ENCODE results near the gene PFN4. TPM values are rescaled to one million over a fixed set of nuclear protein-coding genes. Genes with fewer than 3 reads are reported as not detected.

The PFN4 gene
- total and polyA plus RNA-seq, 9 of the 15 experiments (the other 6 are each of a cell fraction or from before 2014, with no cell fraction given): 0.07 to 0.54 (median 0.31) TPM; not detected in 2

DNA sequence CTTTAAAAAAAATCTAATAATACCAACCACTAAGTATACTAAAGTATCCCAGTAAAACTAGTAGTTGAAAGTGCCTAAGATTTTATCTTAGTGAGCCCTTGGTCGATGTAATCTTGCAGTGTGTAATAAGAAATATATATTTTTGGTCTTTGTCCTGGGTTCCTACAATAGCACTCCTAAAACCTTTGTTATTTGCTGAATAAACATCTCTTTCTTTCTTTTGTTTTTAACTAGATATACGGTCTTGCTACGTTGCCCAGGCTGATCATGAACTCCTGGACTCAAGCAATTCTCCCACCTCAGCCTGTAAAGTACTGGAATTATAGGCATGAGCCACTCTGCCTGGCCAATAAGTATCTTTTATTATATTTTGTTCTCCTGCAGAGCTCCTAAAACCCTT is 36.1 kb downstream of the PFN4 start:
- Histone ChIP-seq H3K79me2 (ENCODE audit: control insufficient read depth, insufficient read depth, low read length) (no peaks in the 10 kb centered on the region; the same call in 2 of the 3 replicates), H3K9me3 (replicated peaks; ENCODE audit: control insufficient read depth, insufficient read depth, low read depth, low read length) (no peaks in the 10 kb centered on the region; the same call in 1 of the 2 replicates), H3K36me3 (ENCODE audit: control insufficient read depth, insufficient read depth, low read length) (peaks cover 6% of the 10 kb centered on the region; the same call in 2 of the 3 replicates), H3K4me3 (no peak overlapping the region), H2AFZ (ENCODE audit: low read depth, low read length) (no peak overlapping the region), H3K27me3 (ENCODE audit: control insufficient read depth in 2 of 2, insufficient read depth in 2 of 2, low read length in 2 of 2) (no peaks in the 10 kb centered on the region), H3K27ac (ENCODE audit: extremely low read depth, low read depth, low read length) (no peak overlapping the region), H3K4me1 (replicated peaks in 1 of 2; ENCODE audit: control insufficient read depth in 2 of 2, insufficient read depth in 2 of 2, low read length in 2 of 2) (peaks cover 12 to 18% of the 10 kb centered on the region in 2 experiments; a peak in 4 of 5 replicates), H3K9ac (ENCODE audit: insufficient read depth in 1 of 2, low read depth in 2 of 2, low read length in 2 of 2) (no peak overlapping the region), H4K20me1 (replicated peaks; ENCODE audit: control insufficient read depth, insufficient read depth, low read length) (no peaks in the 10 kb centered on the region), H3K9me1 (ENCODE audit: control insufficient read depth, insufficient read depth, low read length) (no peaks in the 10 kb centered on the region), H3K4me2 (ENCODE audit: insufficient read depth, low read length) (no peak overlapping the region)
- no TSS peak for BruUV-seq (replicated peaks)
- TF ChIP-seq U2AF1 (optimal IDR thresholded peaks at IDR 0.05; ENCODE audit: low read depth, low read length) (no peak), SMC3 (conservative IDR thresholded peaks at IDR 0.05; ENCODE audit: insufficient read depth, low read depth, low read length) (no peak), RBM22 (IDR thresholded peaks at IDR 0.05; ENCODE audit: low read depth, low read length, poor library complexity, severe bottlenecking) (no peak), ZNF274 (IDR thresholded peaks at IDR 0.05; ENCODE audit: borderline replicate concordance, low read depth, low read length) (no peak), C11orf30 (IDR thresholded peaks at IDR 0.05; ENCODE audit: low read depth) (peak; percentile 48), ZNF217 (CRISPR knock-in tag; IDR thresholded peaks at IDR 0.05) (no peak), THRA (IDR thresholded peaks at IDR 0.05) (no peak), PHF21A (IDR thresholded peaks at IDR 0.05; ENCODE audit: borderline replicate concordance, low read depth) (no peak), TFAM (CRISPR knock-in tag; conservative IDR thresholded peaks at IDR 0.05) (no peak), ZNF316 (IDR thresholded peaks at IDR 0.05) (peak; percentile 57; the same call in 1 of the 2 replicates)
- FAIRE-seq: no peak
- intact Hi-C loops (cut with micrococcal nuclease) (no loop called here), in situ Hi-C loops (cut with MboI) (no loop called here)
- POLR2A ChIA-PET: no interaction called here
- no peak for ATAC-seq
- DNase-seq (ENCODE audit: extremely low read depth in 1 of 4, low spot score in 3 of 4): no peak
- CTCF ChIA-PET (ENCODE audit: low intra/inter-chr PET ratio): no interaction called here
- whole genome bisulfite sequencing (ENCODE audit: insufficient coverage, low coverage, missing lambda C conversion rate): 41% methylated on average over 3 of the region's 3 CpGs
